Adrenal gland (tissue), 12 donors: ENCODE data around the gene PPM1F. TPM values are rescaled to one million over a fixed set of nuclear protein-coding genes. Genes with fewer than 3 reads are reported as not detected.

Source experiments
- DNase-seq, 7 donors: peaks; one replicate each; pipeline ENCODE4 v3.0.0-alpha.2; 2019 to 2020
- H3K27ac ChIP-seq, 5 donors: fragments of 200-600 bp; sonication (generic) in 4 of 5; 1 replicate in 3 of 5; 2 replicates in 2 of 5; pipeline versions ENCODE4 v1.5.1 to v1.8.0; 2016 to 2020; ENCODE audit warnings: mild to moderate bottlenecking in 1 of 5
- H3K27me3 ChIP-seq: fragments of 200-600 bp; 2 replicates; pipeline ENCODE4 v1.8.0; 2021
- H3K36me3 ChIP-seq, 2 donors: fragments of 200-600 bp; replicated peaks in 1 of 2; 1 replicate in 1 of 2; 2 replicates in 1 of 2; pipeline versions ENCODE4 v1.5.1 to v1.8.0; 2018 to 2022
- H3K4me1 ChIP-seq, 2 donors: fragments of 200-600 bp; replicated peaks in 1 of 2; 1 replicate in 1 of 2; 2 replicates in 1 of 2; pipeline versions ENCODE4 v1.5.1 to v1.8.0; 2018 to 2021
- H3K4me3 ChIP-seq, 4 donors: fragments of 200-600 bp; sonication (generic) in 3 of 4; one replicate each; pipeline ENCODE4 v1.5.1; 2016 to 2018
- H3K9me3 ChIP-seq, 3 donors: fragments of 200-600 bp; sonication (generic) in 1 of 3; replicated peaks in 1 of 3; 1 replicate in 2 of 3; 2 replicates in 1 of 3; pipeline versions ENCODE4 v1.5.1 to v1.8.0; 2016 to 2021
- POLR2A ChIP-seq, 2 donors: fragments of 450-650 bp; IDR thresholded peaks; one replicate each; pipeline ENCODE4 v1.6.1; 2017; ENCODE audit warnings: antibody characterized with exemption in 2 of 2, mild to moderate bottlenecking in 2 of 2, moderate library complexity in 1 of 2
- whole genome bisulfite sequencing, 4 donors: extraction: QIAGEN DNeasy Blood & Tissue Kit in 2 of 4; methylation state at CpG; one replicate each; pipeline versions ENCODE4 v1.1.5 to v1.1.7; 2013 to 2017; 5-methylcytosine and 5-hydroxymethylcytosine counted together
- intact Hi-C, 2 donors: fragments of 100-400 bp; cut with DNase I; formaldehyde crosslinking; loops; one replicate each; pipeline versions ENCODE4 v1.14.1 to v1.15.0; 2022 to 2023
- polyA plus RNA-seq, 3 donors: library from polyadenylated mRNA; stranded (reverse); fragments of 200-250 nt in 2 of 3; fragments of 350-450 nt in 1 of 3; fragmentation: Illumina TruSeq in 1 of 3; extraction: RNeasy Lipid Tissue Mini Kit (QIAGEN cat#74804) in 1 of 3; gene quantifications; one replicate each; pipeline ENCODE4 v1.2.3, GENCODE V29; 2013 to 2014
- total RNA-seq, 9 donors: library from RNA; depleted of rRNA in 4 of 9; stranded (reverse); fragments of >200 nt in 4 of 9; fragments of 120-200 nt in 1 of 9; fragmentation: NEBNext Ultra II Directional in 1 of 9; extraction: Animal tissue kit (Norgen Biotek cat#: 25700) in 1 of 9; gene quantifications; one replicate each; pipeline versions ENCODE4 v1.1.0 to v1.2.4, GENCODE V29; 2013 to 2023
- TF ChIP-seq, protein P1 (sequence below), 6 experiments: fragments of 450-650 bp in 4 of 6; fragments of 200-600 bp in 2 of 6; sonication (generic) in 1 of 6; IDR thresholded peaks; 1 replicate in 5 of 6; 2 replicates in 1 of 6; pipeline versions ENCODE4 v1.5.1 to v1.8.0; 2016 to 2021; ENCODE audit warnings: antibody characterized with exemption in 6 of 6, mild to moderate bottlenecking in 2 of 6, moderate library complexity in 1 of 6
- donor health status: healthy with polysubstance abuse.
- donor health status: Bipolar disorder and iron deficiency.
- donor health status: DM: yes; HTN: yes; CAD: no.
- donor health status: DM: no; HTN: no; CAD: no.
- donor health status: DM: no; HTN: no; CAD: no.
- donor health status: DM: yes; HTN: yes; CAD: no.

Gene PPM1F
- total and polyA plus RNA-seq, 12 donors, result 9.9 to 60.6 (median 44.0) TPM

DNA sequence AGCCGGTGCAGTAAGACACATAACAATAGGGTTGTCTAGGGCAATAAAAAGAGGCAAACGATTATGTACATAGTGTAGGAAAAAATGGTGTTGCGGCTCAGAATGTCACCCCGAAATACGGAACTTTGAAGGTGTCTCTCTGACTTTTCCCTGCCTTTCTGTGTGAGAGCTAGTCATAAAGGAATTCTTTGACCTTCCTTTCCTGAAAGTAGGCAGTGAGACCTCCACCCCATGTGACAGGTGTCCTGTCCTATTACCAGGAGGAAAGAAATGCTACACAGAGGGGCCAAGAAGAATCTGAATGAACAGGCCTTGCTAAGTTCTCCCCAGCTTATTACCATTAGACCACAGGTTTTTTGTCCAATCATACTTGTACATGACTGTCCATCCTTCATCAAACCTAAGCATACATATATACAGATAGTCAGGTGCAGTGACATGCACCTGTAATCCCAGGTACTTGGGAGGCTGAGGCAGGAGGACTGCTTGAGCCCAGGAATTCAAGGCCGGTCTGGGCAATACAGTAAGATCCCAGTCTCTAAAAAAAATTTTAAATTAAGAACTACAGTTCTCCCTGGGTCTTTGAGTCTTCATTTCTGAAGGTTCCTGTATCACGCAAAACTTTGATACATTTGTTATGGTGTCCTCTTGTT is 46.1 kb upstream of the PPM1F start:
- TF ChIP-seq POLR2A (IDR thresholded peaks at IDR 0.05), result no peak
- TF ChIP-seq, protein P1, sequence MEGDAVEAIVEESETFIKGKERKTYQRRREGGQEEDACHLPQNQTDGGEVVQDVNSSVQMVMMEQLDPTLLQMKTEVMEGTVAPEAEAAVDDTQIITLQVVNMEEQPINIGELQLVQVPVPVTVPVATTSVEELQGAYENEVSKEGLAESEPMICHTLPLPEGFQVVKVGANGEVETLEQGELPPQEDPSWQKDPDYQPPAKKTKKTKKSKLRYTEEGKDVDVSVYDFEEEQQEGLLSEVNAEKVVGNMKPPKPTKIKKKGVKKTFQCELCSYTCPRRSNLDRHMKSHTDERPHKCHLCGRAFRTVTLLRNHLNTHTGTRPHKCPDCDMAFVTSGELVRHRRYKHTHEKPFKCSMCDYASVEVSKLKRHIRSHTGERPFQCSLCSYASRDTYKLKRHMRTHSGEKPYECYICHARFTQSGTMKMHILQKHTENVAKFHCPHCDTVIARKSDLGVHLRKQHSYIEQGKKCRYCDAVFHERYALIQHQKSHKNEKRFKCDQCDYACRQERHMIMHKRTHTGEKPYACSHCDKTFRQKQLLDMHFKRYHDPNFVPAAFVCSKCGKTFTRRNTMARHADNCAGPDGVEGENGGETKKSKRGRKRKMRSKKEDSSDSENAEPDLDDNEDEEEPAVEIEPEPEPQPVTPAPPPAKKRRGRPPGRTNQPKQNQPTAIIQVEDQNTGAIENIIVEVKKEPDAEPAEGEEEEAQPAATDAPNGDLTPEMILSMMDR (IDR thresholded peaks at IDR 0.05), result no peak
- no peak for DNase-seq
- Histone ChIP-seq H3K4me3 (no peak overlapping the region), H3K27ac (no peak overlapping the region), H3K27me3 (no peaks in the 10 kb centered on the region), H3K9me3 (no peaks in the 10 kb centered on the region), H3K4me1 (no peaks in the 10 kb centered on the region), H3K36me3 (no peaks in the 10 kb centered on the region)
- intact Hi-C loops, result no loop called here
- 83 to 87% (median 84%) methylated on average over 7 of the region's 7 CpGs for WGBS, 4 donors

DNA sequence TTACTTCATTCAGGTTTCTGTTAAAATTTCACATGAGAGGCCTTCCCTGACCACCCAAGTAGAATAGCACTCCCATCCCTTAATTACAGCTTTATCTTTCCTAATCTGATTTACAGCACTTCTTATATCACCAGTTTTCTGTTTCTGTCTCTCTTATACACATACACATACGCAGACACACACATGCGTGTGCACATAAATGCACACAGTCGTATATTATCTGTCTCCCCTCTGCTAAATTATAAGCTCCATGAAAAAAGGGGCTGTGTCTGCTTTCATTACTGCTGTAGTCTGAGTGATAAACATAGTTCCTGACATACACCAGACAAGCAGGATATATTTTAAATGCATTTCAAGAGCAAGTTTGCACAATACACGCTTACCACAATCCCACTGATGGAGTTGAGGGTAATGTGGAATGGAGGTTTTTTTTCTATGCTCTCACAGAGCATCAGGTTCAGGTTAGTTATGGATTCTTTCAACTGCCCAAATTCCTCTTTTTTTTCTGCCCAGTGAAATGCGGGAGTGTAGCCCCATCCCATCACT is 43.6 kb upstream of the PPM1F start:
- intact Hi-C loops, result no loop called here
- no peaks in the 10 kb centered on the region for H3K27me3 ChIP-seq
- no peak for TF ChIP-seq POLR2A (IDR thresholded peaks at IDR 0.05)
- TF ChIP-seq, protein P1 (IDR thresholded peaks at IDR 0.05), result no peak
- H3K9me3 ChIP-seq, result no peaks in the 10 kb centered on the region
- H3K27ac ChIP-seq, result no peak overlapping the region
- no peaks in the 10 kb centered on the region for H3K36me3 ChIP-seq
- DNase-seq, result no peak
- H3K4me1 ChIP-seq, result no peaks in the 10 kb centered on the region
- no peak overlapping the region for H3K4me3 ChIP-seq
- WGBS, 4 donors, result 73 to 84% (median 78%) methylated on average over 5 of the region's 5 CpGs

DNA sequence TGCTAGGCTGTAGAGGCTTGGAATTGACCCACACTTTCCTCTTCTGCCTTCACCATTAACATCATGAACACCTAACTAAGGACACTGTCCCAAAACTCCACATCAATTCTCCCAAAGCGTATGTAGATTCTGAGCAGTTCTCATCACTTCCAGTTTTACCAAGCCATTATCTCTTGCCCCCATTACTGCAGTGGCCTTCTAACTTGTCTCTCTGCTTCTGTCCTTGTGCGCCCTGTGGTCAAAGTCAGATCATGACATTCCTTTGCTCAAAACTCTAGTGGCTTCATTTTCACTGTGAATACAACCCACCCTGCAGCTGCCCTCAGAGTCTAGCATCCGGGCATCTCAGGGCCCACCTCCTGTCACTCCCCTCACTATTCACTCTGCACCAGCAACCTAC is 43.0 kb upstream of the PPM1F start:
- H3K9me3 ChIP-seq, result no peaks in the 10 kb centered on the region
- H3K4me3 ChIP-seq, result no peak overlapping the region
- no peak for DNase-seq
- H3K27me3 ChIP-seq, result no peaks in the 10 kb centered on the region
- H3K27ac ChIP-seq, result no peak overlapping the region
- no peak for TF ChIP-seq POLR2A (IDR thresholded peaks at IDR 0.05)
- WGBS, 4 donors, result 84 to 95% (median 89%) methylated on average over 3 of the region's 3 CpGs
- intact Hi-C loops, result no loop called here
- no peaks in the 10 kb centered on the region for H3K36me3 ChIP-seq
- no peaks in the 10 kb centered on the region for H3K4me1 ChIP-seq

DNA sequence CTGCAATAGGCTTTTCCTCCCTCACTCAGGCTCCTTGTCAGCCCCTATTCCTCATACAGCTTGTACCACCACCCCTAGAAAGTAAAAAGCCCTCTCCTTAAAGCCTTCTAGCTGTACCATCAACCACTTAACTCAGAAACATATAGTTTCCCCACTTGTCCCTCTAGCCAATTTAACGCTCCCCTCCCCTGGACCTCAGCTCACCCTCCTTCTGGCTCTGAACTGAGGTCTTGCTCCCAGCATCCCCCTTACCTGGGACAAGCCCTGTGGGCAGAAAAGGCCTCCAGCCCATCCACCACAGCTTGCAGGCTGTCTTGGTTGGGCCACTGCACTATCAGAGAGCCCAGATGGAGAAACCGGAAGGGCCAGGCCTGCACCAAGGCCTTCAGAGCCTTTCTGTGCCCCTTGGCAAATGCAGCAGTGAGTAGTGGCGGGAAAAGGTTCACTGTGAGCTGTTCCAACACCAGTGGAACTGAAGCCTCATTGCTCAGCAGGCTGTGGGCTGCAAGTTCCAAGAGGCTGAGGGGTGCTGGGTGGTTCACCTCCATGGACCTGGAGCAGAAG is 42.3 kb upstream of the PPM1F start:
- intact Hi-C loops, result no loop called here
- Histone ChIP-seq H3K36me3 (no peaks in the 10 kb centered on the region), H3K9me3 (no peaks in the 10 kb centered on the region), H3K27ac (no peak overlapping the region), H3K4me3 (no peak overlapping the region), H3K27me3 (no peaks in the 10 kb centered on the region), H3K4me1 (no peaks in the 10 kb centered on the region)
- 84 to 100% (median 95%) methylated on average over 3 of the region's 3 CpGs for WGBS, 4 donors
- DNase-seq, result no peak
- no peak for TF ChIP-seq POLR2A (IDR thresholded peaks at IDR 0.05)
- TF ChIP-seq, protein P1 (IDR thresholded peaks at IDR 0.05), result no peak
